HFFc6 (cell line): Measurements from ENCODE around the gene MEAF6. TPM values are rescaled to one million over a fixed set of nuclear protein-coding genes. Genes with fewer than 3 reads are reported as not detected.

Source experiments
- DNase-seq: peaks from one replicate; pipeline ENCODE4 v3.0.0-alpha.2; 2018
- H3K27ac Mint-ChIP-seq: 2 replicates; pipeline ENCODE4 v1.8.0; 2020; ENCODE audit warnings: mild to moderate bottlenecking, mixed read lengths
- H3K27me3 Mint-ChIP-seq: 2 replicates; pipeline ENCODE4 v1.8.0; 2021; ENCODE audit warnings: mild to moderate bottlenecking, moderate library complexity, mixed read lengths; ENCODE audit not compliant: insufficient read depth
- H3K36me3 Mint-ChIP-seq: 2 replicates; pipeline ENCODE4 v1.8.0; 2021; ENCODE audit warnings: low read depth, mixed read lengths
- H3K4me1 Mint-ChIP-seq: 2 replicates; pipeline ENCODE4 v1.8.0; 2020; ENCODE audit warnings: low read depth, mixed read lengths
- H3K4me3 Mint-ChIP-seq: 2 replicates; pipeline ENCODE4 v1.8.0; 2020; ENCODE audit warnings: mild to moderate bottlenecking, moderate library complexity, mixed read lengths
- H3K9me3 Mint-ChIP-seq: 2 replicates; pipeline ENCODE4 v1.8.0; 2020; ENCODE audit warnings: mild to moderate bottlenecking, mixed read lengths
- CTCF ChIP-seq: fragments of 200-600 bp; sonication (generic); IDR thresholded peaks from 2 replicates; pipeline ENCODE4 v1.5.0; 2021; ENCODE audit warnings: antibody characterized with exemption, mild to moderate bottlenecking
- total RNA-seq, 6 experiments: library from RNA; stranded (reverse); fragmentation: NEBNext Ultra II Directional; extraction: Animal tissue kit (Norgen Biotek cat#: 25700); gene quantifications; 2 replicates in 1 of 6; 3 replicates in 5 of 6; pipeline ENCODE4 v1.2.3, GENCODE V29; 2021

MEAF6 gene
- total RNA-seq, 6 experiments from 2014 or later: 52.6 to 63.8 (median 56.9) TPM

- Mint-ChIP-seq H3K27me3 (no peaks in the 10 kb centered on the region), H3K36me3 (peaks cover 9% of the 10 kb centered on the region; the same call in 1 of the 2 replicates), H3K4me3 (no peak overlapping the region), H3K9me3 (no peaks in the 10 kb centered on the region), H3K27ac (no peak overlapping the region), H3K4me1 (peaks cover 15% of the 10 kb centered on the region)
- no peak for TF ChIP-seq CTCF
- no peak for DNase-seq
These were observed 21.0 kb downstream of the MEAF6 start for GRCh38 chr1:37493336-37494098.

- H3K27ac Mint-ChIP-seq: peak overlapping the region; percentile 80
- DNase-seq: no peak
- H3K4me1 Mint-ChIP-seq: peaks cover 33% of the 10 kb centered on the region
- no peaks in the 10 kb centered on the region for H3K9me3 Mint-ChIP-seq
- peaks cover 7% of the 10 kb centered on the region for H3K27me3 Mint-ChIP-seq
- TF ChIP-seq CTCF: peak; percentile 29
- H3K36me3 Mint-ChIP-seq: peaks cover 6% of the 10 kb centered on the region
- no peak overlapping the region for H3K4me3 Mint-ChIP-seq
These were observed 27.0 kb downstream of the MEAF6 start for GRCh38 chr1:37487619-37487984.

- Mint-ChIP-seq H3K36me3 (peaks cover 12% of the 10 kb centered on the region), H3K27ac (peak overlapping the region; percentile 80), H3K27me3 (peaks cover 8% of the 10 kb centered on the region), H3K4me1 (peaks cover 33% of the 10 kb centered on the region), H3K4me3 (no peak overlapping the region), H3K9me3 (no peaks in the 10 kb centered on the region)
- peak; percentile 99 for TF ChIP-seq CTCF
- peak; percentile 59 for DNase-seq
These were observed 27.6 kb downstream of the MEAF6 start for GRCh38 chr1:37486680-37487618.

- TF ChIP-seq CTCF: no peak
- Mint-ChIP-seq H3K27ac (peak overlapping the region; percentile 80), H3K4me3 (no peak overlapping the region), H3K4me1 (peaks cover 33% of the 10 kb centered on the region), H3K27me3 (peaks cover 8% of the 10 kb centered on the region), H3K9me3 (no peaks in the 10 kb centered on the region), H3K36me3 (peaks cover 20% of the 10 kb centered on the region)
- DNase-seq: no peak
These were observed 28.5 kb downstream of the MEAF6 start for GRCh38 chr1:37485902-37486679.

GRCh38 chr1:37484325-37485051 is 30.1 kb downstream of the MEAF6 start:
- no peak overlapping the region for H3K4me3 Mint-ChIP-seq
- peak overlapping the region; percentile 63 for H3K27ac Mint-ChIP-seq
- H3K36me3 Mint-ChIP-seq: peaks cover 16% of the 10 kb centered on the region

More at GRCh38 chr1:37484325-37485051, 30.1 kb downstream of the MEAF6 start:
- no peaks in the 10 kb centered on the region for H3K9me3 Mint-ChIP-seq
- no peak for TF ChIP-seq CTCF
- peaks cover 37% of the 10 kb centered on the region for H3K4me1 Mint-ChIP-seq
- H3K27me3 Mint-ChIP-seq: peaks cover 8% of the 10 kb centered on the region
- no peak for DNase-seq
